GM23338 (cell line): ENCODE measurements around the gene PORCN. TPM values are rescaled to one million over a fixed set of nuclear protein-coding genes. Genes with fewer than 3 reads are reported as not detected.

Experiments used
- ATAC-seq: fragments of 200-7000 bp; cut with Tn5 transposase; 3 replicates; pipeline ENCODE4 v1.9.1; 2020
- DNase-seq: peaks from one replicate; pipeline ENCODE4 v3.0.0-alpha.2; 2015; ENCODE audit warnings: low spot score
- H2AFZ ChIP-seq: fragments of 200-600 bp; sonication (generic); 2 replicates; pipeline ENCODE4 v1.8.0; 2016; ENCODE audit warnings: antibody characterized with exemption, mild to moderate bottlenecking, moderate library complexity
- H3F3A ChIP-seq: fragments of 200-600 bp; sonication (generic); replicated peaks from 2 replicates; pipeline ENCODE4 v1.8.0; 2017; ENCODE audit warnings: antibody characterized with exemption, mixed run types, low read depth
- H3K27ac ChIP-seq: fragments of 200-600 bp; sonication (generic); 2 replicates; pipeline ENCODE4 v1.6.1; 2016; ENCODE audit warnings: low read depth
- H3K27me3 ChIP-seq: fragments of 200-600 bp; sonication (generic); 2 replicates; pipeline ENCODE4 v1.8.0; 2016; ENCODE audit warnings: mild to moderate bottlenecking, mixed run types, moderate library complexity; ENCODE audit not compliant: insufficient read depth
- H3K36me3 ChIP-seq: fragments of 200-600 bp; sonication (generic); 2 replicates; pipeline ENCODE4 v1.8.0; 2016; ENCODE audit warnings: mild to moderate bottlenecking; ENCODE audit not compliant: insufficient read depth
- H3K4me1 ChIP-seq: fragments of 200-600 bp; sonication (generic); 2 replicates; pipeline ENCODE4 v1.8.0; 2016; ENCODE audit warnings: mild to moderate bottlenecking, moderate library complexity; ENCODE audit not compliant: insufficient read depth
- H3K4me2 ChIP-seq: fragments of 200-600 bp; sonication (generic); 2 replicates; pipeline ENCODE4 v1.7.1; 2017; ENCODE audit warnings: mixed run types
- H3K4me3 ChIP-seq: fragments of 200-600 bp; sonication (generic); 2 replicates; pipeline ENCODE4 v1.6.1; 2016; ENCODE audit warnings: mixed run types
- H3K79me2 ChIP-seq: fragments of 200-600 bp; sonication (generic); replicated peaks from 2 replicates; pipeline ENCODE4 v1.8.0; 2017; ENCODE audit warnings: mild to moderate bottlenecking; ENCODE audit not compliant: insufficient read depth
- H3K9me2 ChIP-seq: fragments of 200-600 bp; sonication (generic); 2 replicates; pipeline ENCODE4 v1.8.0; 2017; ENCODE audit not compliant: insufficient read depth
- H4K20me1 ChIP-seq: fragments of 200-600 bp; sonication (generic); replicated peaks from 2 replicates; pipeline ENCODE4 v1.8.0; 2017; ENCODE audit warnings: mild to moderate bottlenecking; ENCODE audit not compliant: insufficient read depth
- H3K27ac Mint-ChIP-seq: 2 replicates; pipeline ENCODE4 v1.8.0; 2020; ENCODE audit warnings: inconsistent platforms, mild to moderate bottlenecking, moderate library complexity, mixed read lengths
- H3K27me3 Mint-ChIP-seq: 3 replicates; pipeline ENCODE4 v1.8.0; 2022; ENCODE audit warnings: low read depth, mild to moderate bottlenecking, moderate library complexity, mixed read lengths, inconsistent platforms; ENCODE audit not compliant: insufficient read depth, poor library complexity
- H3K36me3 Mint-ChIP-seq: 3 replicates; pipeline ENCODE4 v1.8.0; 2021; ENCODE audit warnings: low read depth, mild to moderate bottlenecking, inconsistent platforms, moderate library complexity, mixed read lengths
- H3K4me1 Mint-ChIP-seq: 3 replicates; pipeline ENCODE4 v1.8.0; 2020; ENCODE audit warnings: mild to moderate bottlenecking, inconsistent platforms, mixed read lengths
- H3K4me3 Mint-ChIP-seq: 3 replicates; pipeline ENCODE4 v1.8.0; 2021; ENCODE audit warnings: moderate library complexity, mild to moderate bottlenecking, inconsistent platforms, mixed read lengths
- H3K9me3 Mint-ChIP-seq: 3 replicates; pipeline ENCODE4 v1.8.0; 2020; ENCODE audit warnings: moderate library complexity, mild to moderate bottlenecking, inconsistent platforms, mixed read lengths
- CREB1 ChIP-seq: fragments of 250-450 bp; sonication (Bioruptor Pico); IDR thresholded peaks from 2 replicates; pipeline ENCODE4 v1.5.0; 2020; ENCODE audit warnings: low read depth, mild to moderate bottlenecking, moderate library complexity
- EZH2phosphoT487 ChIP-seq: fragments of 200-600 bp; sonication (generic); IDR thresholded peaks from one replicate; pipeline ENCODE4 v1.8.1; 2018; ENCODE audit warnings: antibody characterized with exemption; ENCODE audit not compliant: unreplicated experiment
- JUNB ChIP-seq: IDR thresholded peaks from one replicate; pipeline ENCODE4 v1.6.1; 2016; ENCODE audit warnings: antibody characterized with exemption; ENCODE audit not compliant: unreplicated experiment
- STAT1 ChIP-seq: IDR thresholded peaks from one replicate; pipeline ENCODE4 v1.6.1; 2016; ENCODE audit warnings: antibody characterized with exemption; ENCODE audit not compliant: unreplicated experiment
- ZNF331 ChIP-seq: fragments of 250-450 bp; sonication (Bioruptor Pico); IDR thresholded peaks from 2 replicates; pipeline ENCODE4 v1.5.0; 2020; ENCODE audit warnings: low read depth, mild to moderate bottlenecking, moderate library complexity
- polyA plus RNA-seq: library from polyadenylated mRNA; unstranded; fragments of >200 nt; fragmentation: Nextera tagmentation; extraction: Ambion mirVana; gene quantifications from 2 replicates; pipeline ENCODE4 v1.2.1, GENCODE V29; 2016
- total RNA-seq: library from RNA; depleted of rRNA; stranded (reverse); fragments of >200 nt; shearing (Covaris generic); gene quantifications from 2 replicates; pipeline ENCODE4 v1.2.3, GENCODE V29; 2014
- TF ChIP-seq, protein P1 (sequence below): IDR thresholded peaks from one replicate; pipeline ENCODE4 v1.6.1; 2018; ENCODE audit warnings: antibody characterized with exemption; ENCODE audit not compliant: unreplicated experiment
- TF ChIP-seq, protein P2 (sequence below), 2 experiments: fragments of 200-600 bp in 1 of 2; sonication (generic) in 1 of 2; conservative IDR thresholded peaks; 2 replicates each; pipeline versions ENCODE4 v1.5.1 to v1.6.1; 2016 to 2017; ENCODE audit warnings: antibody characterized with exemption in 2 of 2, low read depth in 2 of 2, mild to moderate bottlenecking in 2 of 2, moderate library complexity in 1 of 2
- TF ChIP-seq, protein P3 (sequence below): IDR thresholded peaks from 2 replicates; pipeline ENCODE4 v1.6.1; 2016; ENCODE audit warnings: antibody characterized with exemption
- TF ChIP-seq, protein P4 (sequence below): fragments of 250-450 bp; sonication (Bioruptor Pico); IDR thresholded peaks from 2 replicates; pipeline ENCODE4 v1.5.0; 2020; ENCODE audit warnings: mild to moderate bottlenecking, moderate library complexity

PORCN gene
- total and polyA plus RNA-seq, 2 experiments from 2014 or later = 19.4 to 28.5 TPM

DNA sequence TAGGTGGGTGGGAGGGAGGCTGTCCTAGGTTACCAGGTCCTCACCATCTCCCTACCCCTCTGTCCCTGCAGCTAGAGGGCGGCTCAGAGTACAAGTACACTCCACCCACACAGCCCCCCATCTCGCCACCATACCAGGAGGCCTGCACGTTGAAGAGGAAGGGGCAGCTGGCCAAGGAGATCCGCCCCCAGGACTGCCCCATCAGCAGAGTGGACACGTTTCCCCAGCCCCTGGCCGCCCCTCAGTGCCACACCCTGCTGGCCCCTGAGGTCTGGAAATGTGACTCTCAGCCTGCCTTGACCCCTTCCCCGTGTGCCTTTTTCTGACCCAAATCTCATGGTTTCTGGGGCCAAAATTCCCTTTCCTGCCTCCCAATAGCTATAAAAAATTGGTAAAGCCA is 26.3 kb upstream of the PORCN start (continued):
- TF ChIP-seq, protein P1, sequence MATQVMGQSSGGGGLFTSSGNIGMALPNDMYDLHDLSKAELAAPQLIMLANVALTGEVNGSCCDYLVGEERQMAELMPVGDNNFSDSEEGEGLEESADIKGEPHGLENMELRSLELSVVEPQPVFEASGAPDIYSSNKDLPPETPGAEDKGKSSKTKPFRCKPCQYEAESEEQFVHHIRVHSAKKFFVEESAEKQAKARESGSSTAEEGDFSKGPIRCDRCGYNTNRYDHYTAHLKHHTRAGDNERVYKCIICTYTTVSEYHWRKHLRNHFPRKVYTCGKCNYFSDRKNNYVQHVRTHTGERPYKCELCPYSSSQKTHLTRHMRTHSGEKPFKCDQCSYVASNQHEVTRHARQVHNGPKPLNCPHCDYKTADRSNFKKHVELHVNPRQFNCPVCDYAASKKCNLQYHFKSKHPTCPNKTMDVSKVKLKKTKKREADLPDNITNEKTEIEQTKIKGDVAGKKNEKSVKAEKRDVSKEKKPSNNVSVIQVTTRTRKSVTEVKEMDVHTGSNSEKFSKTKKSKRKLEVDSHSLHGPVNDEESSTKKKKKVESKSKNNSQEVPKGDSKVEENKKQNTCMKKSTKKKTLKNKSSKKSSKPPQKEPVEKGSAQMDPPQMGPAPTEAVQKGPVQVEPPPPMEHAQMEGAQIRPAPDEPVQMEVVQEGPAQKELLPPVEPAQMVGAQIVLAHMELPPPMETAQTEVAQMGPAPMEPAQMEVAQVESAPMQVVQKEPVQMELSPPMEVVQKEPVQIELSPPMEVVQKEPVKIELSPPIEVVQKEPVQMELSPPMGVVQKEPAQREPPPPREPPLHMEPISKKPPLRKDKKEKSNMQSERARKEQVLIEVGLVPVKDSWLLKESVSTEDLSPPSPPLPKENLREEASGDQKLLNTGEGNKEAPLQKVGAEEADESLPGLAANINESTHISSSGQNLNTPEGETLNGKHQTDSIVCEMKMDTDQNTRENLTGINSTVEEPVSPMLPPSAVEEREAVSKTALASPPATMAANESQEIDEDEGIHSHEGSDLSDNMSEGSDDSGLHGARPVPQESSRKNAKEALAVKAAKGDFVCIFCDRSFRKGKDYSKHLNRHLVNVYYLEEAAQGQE = no peak
- TF ChIP-seq JUNB = no peak
- TF ChIP-seq, protein P2, sequence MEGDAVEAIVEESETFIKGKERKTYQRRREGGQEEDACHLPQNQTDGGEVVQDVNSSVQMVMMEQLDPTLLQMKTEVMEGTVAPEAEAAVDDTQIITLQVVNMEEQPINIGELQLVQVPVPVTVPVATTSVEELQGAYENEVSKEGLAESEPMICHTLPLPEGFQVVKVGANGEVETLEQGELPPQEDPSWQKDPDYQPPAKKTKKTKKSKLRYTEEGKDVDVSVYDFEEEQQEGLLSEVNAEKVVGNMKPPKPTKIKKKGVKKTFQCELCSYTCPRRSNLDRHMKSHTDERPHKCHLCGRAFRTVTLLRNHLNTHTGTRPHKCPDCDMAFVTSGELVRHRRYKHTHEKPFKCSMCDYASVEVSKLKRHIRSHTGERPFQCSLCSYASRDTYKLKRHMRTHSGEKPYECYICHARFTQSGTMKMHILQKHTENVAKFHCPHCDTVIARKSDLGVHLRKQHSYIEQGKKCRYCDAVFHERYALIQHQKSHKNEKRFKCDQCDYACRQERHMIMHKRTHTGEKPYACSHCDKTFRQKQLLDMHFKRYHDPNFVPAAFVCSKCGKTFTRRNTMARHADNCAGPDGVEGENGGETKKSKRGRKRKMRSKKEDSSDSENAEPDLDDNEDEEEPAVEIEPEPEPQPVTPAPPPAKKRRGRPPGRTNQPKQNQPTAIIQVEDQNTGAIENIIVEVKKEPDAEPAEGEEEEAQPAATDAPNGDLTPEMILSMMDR (conservative IDR thresholded peaks at IDR 0.05; ENCODE audit: low read depth in 2 of 2) = no peak
- TF ChIP-seq, protein P3, sequence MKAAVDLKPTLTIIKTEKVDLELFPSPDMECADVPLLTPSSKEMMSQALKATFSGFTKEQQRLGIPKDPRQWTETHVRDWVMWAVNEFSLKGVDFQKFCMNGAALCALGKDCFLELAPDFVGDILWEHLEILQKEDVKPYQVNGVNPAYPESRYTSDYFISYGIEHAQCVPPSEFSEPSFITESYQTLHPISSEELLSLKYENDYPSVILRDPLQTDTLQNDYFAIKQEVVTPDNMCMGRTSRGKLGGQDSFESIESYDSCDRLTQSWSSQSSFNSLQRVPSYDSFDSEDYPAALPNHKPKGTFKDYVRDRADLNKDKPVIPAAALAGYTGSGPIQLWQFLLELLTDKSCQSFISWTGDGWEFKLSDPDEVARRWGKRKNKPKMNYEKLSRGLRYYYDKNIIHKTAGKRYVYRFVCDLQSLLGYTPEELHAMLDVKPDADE = no peak
- TF ChIP-seq EZH2phosphoT487 = no peak
- TF ChIP-seq ZNF331 (CRISPR knock-in tag) = no peak
- no peak for TF ChIP-seq STAT1

DNA sequence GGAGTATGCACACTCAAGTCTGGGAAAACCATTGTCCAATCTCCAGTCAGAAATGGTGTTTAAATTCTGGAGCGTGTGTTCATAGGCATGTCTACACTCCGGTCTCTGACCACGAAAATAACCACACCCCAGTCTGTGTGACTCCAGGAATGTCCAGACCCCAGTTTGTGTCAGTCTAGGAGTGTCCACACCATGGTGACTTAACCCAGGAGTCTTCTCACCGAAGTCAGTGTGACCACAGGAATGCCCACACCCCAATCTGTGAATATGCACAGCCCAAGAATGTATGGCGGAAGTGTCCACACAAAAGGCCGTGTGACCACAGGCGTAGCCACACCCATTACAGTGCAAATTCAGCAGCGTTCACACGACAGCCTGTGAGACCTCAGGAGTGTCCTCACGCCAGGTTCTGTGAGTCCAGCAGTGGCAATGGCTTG is 21.4 kb upstream of the PORCN start:
- Mint-ChIP-seq H3K4me3 (no peak overlapping the region), H3K27me3 (peaks cover 2% of the 10 kb centered on the region), H3K27ac (no peak overlapping the region), H3K9me3 (no peaks in the 10 kb centered on the region), H3K36me3 (peaks cover 15% of the 10 kb centered on the region; the same call in 2 of the 3 replicates), H3K4me1 (no peaks in the 10 kb centered on the region)
- no peak for ATAC-seq
- H3K9me2 ChIP-seq = no peaks in the 10 kb centered on the region
- no peaks in the 10 kb centered on the region for H3F3A ChIP-seq
- no peaks in the 10 kb centered on the region for H4K20me1 ChIP-seq
- peaks cover 4% of the 10 kb centered on the region; the same call in 1 of the 2 replicates for H3K36me3 ChIP-seq
- no peaks in the 10 kb centered on the region for H3K4me1 ChIP-seq
- H3K27ac ChIP-seq = no peak overlapping the region
- H2AFZ ChIP-seq = no peak overlapping the region
- no peaks in the 10 kb centered on the region for H3K27me3 ChIP-seq
- peak; percentile 17 for DNase-seq
- no peak overlapping the region for H3K4me3 ChIP-seq
- no peaks in the 10 kb centered on the region for H3K79me2 ChIP-seq
- no peak overlapping the region for H3K4me2 ChIP-seq
- TF ChIP-seq, protein P1 = no peak
- TF ChIP-seq, protein P4, sequence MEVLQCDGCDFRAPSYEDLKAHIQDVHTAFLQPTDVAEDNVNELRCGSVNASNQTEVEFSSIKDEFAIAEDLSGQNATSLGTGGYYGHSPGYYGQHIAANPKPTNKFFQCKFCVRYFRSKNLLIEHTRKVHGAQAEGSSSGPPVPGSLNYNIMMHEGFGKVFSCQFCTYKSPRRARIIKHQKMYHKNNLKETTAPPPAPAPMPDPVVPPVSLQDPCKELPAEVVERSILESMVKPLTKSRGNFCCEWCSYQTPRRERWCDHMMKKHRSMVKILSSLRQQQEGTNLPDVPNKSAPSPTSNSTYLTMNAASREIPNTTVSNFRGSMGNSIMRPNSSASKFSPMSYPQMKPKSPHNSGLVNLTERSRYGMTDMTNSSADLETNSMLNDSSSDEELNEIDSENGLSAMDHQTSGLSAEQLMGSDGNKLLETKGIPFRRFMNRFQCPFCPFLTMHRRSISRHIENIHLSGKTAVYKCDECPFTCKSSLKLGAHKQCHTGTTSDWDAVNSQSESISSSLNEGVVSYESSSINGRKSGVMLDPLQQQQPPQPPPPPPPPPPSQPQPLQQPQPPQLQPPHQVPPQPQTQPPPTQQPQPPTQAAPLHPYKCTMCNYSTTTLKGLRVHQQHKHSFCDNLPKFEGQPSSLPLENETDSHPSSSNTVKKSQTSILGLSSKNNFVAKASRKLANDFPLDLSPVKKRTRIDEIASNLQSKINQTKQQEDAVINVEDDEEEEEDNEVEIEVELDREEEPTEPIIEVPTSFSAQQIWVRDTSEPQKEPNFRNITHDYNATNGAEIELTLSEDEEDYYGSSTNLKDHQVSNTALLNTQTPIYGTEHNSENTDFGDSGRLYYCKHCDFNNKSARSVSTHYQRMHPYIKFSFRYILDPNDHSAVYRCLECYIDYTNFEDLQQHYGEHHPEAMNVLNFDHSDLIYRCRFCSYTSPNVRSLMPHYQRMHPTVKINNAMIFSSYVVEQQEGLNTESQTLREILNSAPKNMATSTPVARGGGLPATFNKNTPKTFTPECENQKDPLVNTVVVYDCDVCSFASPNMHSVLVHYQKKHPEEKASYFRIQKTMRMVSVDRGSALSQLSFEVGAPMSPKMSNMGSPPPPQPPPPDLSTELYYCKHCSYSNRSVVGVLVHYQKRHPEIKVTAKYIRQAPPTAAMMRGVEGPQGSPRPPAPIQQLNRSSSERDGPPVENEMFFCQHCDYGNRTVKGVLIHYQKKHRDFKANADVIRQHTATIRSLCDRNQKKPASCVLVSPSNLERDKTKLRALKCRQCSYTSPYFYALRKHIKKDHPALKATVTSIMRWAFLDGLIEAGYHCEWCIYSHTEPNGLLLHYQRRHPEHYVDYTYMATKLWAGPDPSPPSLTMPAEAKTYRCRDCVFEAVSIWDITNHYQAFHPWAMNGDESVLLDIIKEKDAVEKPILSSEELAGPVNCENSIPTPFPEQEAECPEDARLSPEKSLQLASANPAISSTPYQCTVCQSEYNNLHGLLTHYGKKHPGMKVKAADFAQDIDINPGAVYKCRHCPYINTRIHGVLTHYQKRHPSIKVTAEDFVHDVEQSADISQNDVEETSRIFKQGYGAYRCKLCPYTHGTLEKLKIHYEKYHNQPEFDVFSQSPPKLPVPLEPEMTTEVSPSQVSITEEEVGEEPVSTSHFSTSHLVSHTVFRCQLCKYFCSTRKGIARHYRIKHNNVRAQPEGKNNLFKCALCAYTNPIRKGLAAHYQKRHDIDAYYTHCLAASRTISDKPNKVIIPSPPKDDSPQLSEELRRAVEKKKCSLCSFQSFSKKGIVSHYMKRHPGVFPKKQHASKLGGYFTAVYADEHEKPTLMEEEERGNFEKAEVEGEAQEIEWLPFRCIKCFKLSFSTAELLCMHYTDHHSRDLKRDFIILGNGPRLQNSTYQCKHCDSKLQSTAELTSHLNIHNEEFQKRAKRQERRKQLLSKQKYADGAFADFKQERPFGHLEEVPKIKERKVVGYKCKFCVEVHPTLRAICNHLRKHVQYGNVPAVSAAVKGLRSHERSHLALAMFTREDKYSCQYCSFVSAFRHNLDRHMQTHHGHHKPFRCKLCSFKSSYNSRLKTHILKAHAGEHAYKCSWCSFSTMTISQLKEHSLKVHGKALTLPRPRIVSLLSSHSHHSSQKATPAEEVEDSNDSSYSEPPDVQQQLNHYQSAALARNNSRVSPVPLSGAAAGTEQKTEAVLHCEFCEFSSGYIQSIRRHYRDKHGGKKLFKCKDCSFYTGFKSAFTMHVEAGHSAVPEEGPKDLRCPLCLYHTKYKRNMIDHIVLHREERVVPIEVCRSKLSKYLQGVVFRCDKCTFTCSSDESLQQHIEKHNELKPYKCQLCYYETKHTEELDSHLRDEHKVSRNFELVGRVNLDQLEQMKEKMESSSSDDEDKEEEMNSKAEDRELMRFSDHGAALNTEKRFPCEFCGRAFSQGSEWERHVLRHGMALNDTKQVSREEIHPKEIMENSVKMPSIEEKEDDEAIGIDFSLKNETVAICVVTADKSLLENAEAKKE (CRISPR knock-in tag) = no peak
- TF ChIP-seq CREB1 (CRISPR knock-in tag) = no peak
